ENCODE measurements around the gene NAA15.
A peak's percentile ranks its signal among the peaks of the same experiment; 100 is the strongest.

The NAA15 gene

DNA sequence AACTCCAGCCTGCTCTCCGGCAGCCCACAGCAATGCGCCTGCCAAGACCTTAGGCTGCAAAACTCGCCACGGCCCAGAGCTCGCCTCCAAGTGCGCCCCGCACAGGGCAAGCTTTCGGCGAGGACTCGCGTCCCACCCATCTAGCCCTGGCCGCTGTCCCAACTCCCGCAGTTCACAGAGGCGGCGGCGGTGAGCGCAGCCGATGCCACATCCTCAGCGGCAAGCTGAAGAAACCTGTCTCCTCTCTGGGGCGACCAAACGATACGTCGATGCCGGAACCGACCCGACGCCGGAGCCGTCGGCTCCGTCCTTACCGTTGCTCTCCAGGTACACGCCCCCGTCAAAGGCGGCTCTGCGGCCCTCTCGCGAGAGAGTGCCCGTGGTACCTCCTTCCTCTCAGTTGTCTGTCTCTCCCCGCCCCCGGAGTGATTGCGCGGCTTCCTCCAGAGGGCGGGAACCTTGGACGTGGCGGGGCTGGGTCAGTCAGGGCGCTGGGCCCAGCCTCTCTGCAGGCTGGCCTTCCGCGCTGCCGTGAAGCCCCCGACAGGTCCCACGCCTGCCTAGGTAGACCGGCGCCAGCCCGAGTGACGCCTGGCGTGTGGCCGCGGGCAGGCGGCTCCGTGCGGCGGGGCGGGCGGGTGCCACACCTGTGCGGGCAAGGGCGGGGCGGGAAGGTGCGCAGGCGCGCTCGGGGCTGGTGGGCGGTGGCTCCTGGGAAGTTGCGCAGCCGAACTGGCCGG, 152.2 kb downstream of the NAA15 start:
- in situ Hi-C loops (cut with MboI; ENCODE audit: low sequenced_read_pairs, unreplicated experiment), result no loop called here
- peak; percentile 96 for DNase-seq (ENCODE audit: low spot score)
- peak; percentile 19 for TF ChIP-seq CTCF (IDR thresholded peaks at IDR 0.05; ENCODE audit: borderline replicate concordance, control extremely low read depth, extremely low read depth, insufficient read depth, missing control alignments)

GRCh38 chr4:139454111-139455045, 153.1 kb downstream of the NAA15 start, which contains the start of gene RAB33B:
Gene RAB33B (plus strand): TSS chr4:139454121. CDS start chr4:139454196, 75 bp downstream.
- DNase-seq (ENCODE audit: low spot score), result no peak
- in situ Hi-C loops (cut with MboI; ENCODE audit: low sequenced_read_pairs, unreplicated experiment), result no loop called here
- no peak for TF ChIP-seq CTCF (IDR thresholded peaks at IDR 0.05; ENCODE audit: borderline replicate concordance, control extremely low read depth, extremely low read depth, insufficient read depth, missing control alignments)

DNA sequence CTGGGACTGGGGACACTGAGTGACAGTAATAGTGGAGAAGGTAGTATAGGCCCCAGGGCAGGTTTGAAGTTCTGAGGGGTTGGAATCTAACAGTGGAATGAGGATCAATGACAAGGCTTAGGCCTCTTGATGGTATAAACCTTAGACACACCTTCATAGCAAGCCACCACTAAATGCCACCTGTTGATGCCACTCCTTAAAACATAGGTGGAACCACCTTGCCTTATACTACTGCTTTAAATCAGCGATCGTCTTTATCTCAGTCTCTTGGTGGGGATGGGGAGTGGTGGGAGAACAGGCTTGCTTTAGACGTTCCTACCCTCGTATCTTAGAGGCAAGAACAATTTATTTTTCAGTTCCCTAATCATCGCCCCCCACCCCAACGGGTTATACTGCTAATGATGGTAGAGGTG, 153.8 kb downstream of the NAA15 start:
- in situ Hi-C loops (cut with MboI; ENCODE audit: low sequenced_read_pairs, unreplicated experiment), result no loop called here
- no peak for DNase-seq (ENCODE audit: low spot score)
- TF ChIP-seq CTCF (IDR thresholded peaks at IDR 0.05; ENCODE audit: borderline replicate concordance, control extremely low read depth, extremely low read depth, insufficient read depth, missing control alignments), result no peak

DNA sequence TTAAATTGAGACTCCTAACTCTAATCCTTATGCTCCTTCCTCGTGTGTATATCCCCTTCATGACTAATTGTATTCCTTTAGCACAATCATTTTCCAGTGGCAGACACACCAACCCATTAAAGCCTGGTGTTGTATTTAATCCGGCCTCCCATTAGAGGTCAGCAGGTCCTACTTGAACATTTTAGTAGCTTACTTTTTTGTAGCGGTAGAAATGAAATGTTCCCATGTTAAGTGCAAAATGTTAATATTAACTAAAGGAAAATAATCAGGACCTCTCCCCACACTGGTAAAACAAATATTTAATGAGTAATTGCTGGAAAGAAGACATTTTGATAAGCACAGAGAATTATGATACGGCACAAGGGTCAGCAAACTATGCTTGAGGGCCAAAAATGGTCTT, 156.0 kb downstream of the NAA15 start:
- no peak for DNase-seq (ENCODE audit: low spot score)
- in situ Hi-C loops (cut with MboI; ENCODE audit: low sequenced_read_pairs, unreplicated experiment), result no loop called here
- no peak for TF ChIP-seq CTCF (IDR thresholded peaks at IDR 0.05; ENCODE audit: borderline replicate concordance, control extremely low read depth, extremely low read depth, insufficient read depth, missing control alignments)

GRCh38 chr4:139458543-139458942, 157.2 kb downstream of the NAA15 start:
- DNase-seq (ENCODE audit: low spot score), result no peak
- in situ Hi-C loops (cut with MboI; ENCODE audit: low sequenced_read_pairs, unreplicated experiment), result no loop called here
- no peak for TF ChIP-seq CTCF (IDR thresholded peaks at IDR 0.05; ENCODE audit: borderline replicate concordance, control extremely low read depth, extremely low read depth, insufficient read depth, missing control alignments)

DNA sequence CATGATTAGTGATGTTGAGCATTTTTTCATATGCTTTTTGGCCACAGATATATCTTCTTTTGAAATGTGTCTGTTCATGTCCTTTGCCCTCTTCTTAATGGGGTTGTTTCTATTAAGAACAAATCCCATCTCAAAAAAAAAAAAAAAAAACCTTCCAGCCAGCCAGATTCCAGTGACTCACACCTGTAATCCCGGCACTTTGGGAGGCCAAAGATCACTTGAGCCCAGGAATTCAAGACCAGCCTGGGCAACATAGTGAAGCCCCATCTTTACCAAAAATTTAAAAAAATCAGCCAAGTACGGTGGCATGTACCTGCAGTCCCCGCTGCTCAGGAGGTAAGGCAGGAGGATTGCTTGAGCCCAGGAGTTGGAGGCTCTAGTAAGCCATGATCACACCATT, 157.7 kb downstream of the NAA15 start:
- in situ Hi-C loops (cut with MboI; ENCODE audit: low sequenced_read_pairs, unreplicated experiment), result no loop called here
- no peak for TF ChIP-seq CTCF (IDR thresholded peaks at IDR 0.05; ENCODE audit: borderline replicate concordance, control extremely low read depth, extremely low read depth, insufficient read depth, missing control alignments)
- DNase-seq (ENCODE audit: low spot score), result no peak
